KBM-7 (cell line): ENCODE data around the gene DYRK1A.

Experiments
- DNase-seq: peaks from one replicate; pipeline ENCODE4 v3.0.0-alpha.2; 2015
- in situ Hi-C: fragments of 300-500 bp; cut with MboI; formaldehyde crosslinking; loops from 2 replicates; pipeline ENCODE4 v1.14.3; 2020; ENCODE audit warnings: low sequenced_read_pairs, low pct_unique_long_range_greater_than_20kb, mixed read lengths

The DYRK1A gene

GRCh38 chr21:37381883-37382585, 15.5 kb downstream of the DYRK1A start:
- in situ Hi-C loops: no loop called here
- no peak for DNase-seq

- DNase-seq: no peak
- in situ Hi-C loops: no loop called here
These were observed 16.5 kb downstream of the DYRK1A start for GRCh38 chr21:37383086-37383485.

DNA sequence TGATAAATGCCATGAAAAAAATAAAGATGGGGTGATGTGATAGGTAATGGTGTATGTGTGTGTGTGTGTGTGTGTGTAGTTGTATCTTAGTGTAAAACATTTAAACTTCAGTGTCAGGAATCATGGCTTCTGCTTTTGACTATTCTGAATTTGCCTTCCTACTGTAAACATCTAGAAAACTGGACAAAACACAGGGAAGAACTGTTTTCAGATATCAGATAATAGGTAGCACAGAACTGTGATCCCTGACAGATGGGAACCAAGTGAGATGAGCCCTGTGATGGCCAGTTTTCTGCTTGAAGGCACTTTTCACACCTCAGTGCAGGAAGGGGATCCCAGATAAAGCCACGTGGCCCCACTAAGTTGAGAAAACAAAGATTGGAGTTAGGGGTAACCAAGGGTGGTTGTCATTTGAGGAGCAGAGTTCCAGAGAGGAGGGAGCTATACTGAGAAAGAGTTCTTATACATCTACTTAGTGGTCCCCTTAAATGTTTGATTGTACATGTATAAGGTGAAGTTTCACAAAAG, 17.3 kb downstream of the DYRK1A start:
- in situ Hi-C loops: no loop called here
- DNase-seq: no peak

DNA sequence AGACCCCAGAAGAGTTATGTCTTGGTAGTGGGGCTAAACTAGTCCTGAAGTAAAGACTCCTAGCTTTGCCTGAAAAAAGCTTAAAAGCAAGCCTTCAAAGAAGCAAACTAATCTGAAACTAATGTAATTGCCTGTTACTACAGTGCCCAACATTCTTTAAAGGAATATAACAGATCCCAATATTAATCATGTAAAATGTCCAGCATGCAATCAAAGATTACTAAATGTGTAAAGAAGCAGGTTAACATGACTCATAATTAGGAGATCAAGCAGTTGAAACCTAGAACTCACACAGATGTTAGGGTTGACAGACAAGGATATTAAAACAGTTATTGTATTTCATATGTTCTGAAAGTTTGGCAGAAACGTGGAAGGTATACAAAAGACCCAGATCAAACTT, 17.8 kb downstream of the DYRK1A start:
- DNase-seq: no peak
- in situ Hi-C loops: no loop called here

GRCh38 chr21:37385179-37385765, 18.7 kb downstream of the DYRK1A start:
- in situ Hi-C loops: no loop called here
- no peak for DNase-seq

DNA sequence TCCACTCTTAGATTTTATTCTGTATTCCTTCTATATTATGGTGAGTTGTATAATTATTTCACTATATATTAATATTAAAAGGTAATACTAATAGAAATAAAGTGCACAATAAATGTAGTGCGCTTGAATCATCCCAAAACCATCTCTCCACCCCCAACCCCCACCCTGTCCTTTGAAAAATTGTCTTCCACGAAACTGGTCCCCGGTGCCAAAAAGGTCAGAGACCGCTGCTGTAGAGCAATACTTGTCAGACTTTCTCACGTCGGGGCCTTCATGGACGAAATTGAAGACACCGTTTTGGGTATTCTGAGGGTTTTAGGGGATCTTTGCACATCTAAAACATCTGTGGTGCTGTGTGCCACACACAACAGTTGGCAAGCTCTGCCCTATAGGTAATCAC, 19.6 kb downstream of the DYRK1A start:
- in situ Hi-C loops: no loop called here
- no peak for DNase-seq

GRCh38 chr21:37389456-37389855, 22.9 kb downstream of the DYRK1A start:
- in situ Hi-C loops: no loop called here
- no peak for DNase-seq

DNA sequence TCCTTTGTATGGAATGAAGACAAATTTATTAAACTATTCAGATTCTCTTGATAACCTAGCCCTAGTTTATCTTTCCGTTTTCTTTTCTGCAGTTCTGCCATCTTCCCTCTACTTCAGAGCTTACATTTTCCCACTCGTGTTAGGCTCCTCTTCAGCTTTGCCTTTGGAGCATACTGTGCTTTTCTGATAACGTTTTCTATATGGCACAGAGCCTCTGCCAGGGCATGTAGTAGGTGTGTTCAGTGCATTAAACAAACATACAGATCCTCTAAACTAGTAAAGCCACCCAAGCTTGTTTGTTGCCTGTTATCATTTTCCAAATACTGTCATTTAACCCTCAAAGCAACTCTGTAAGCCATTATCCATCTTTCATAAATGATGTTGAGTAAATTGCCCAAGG, 25.1 kb downstream of the DYRK1A start:
- in situ Hi-C loops: no loop called here
- no peak for DNase-seq

DNA sequence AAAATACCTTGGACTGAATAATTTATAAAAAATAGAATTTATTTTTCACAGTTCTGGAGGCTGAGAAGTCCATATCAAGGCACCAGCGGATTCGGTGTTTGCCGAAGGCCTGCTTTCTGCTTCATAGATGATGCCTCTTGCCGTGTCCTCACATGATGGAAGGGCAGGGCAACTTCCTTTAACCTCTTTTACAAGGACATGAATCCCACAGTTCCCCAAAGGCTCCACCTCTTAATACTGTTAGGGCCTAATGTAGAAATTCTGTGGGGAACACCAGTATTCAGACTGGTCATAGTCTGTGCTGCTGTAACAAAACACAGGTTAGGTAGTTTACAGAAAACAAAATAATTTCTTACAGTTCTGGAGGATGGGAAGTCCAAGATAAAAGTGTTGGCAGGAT, 25.9 kb downstream of the DYRK1A start:
- in situ Hi-C loops: no loop called here

GRCh38 chr21:37393030-37393429, 26.5 kb downstream of the DYRK1A start:
- in situ Hi-C loops: no loop called here
- DNase-seq: no peak

More for the DNA sequence above, 25.9 kb downstream of the DYRK1A start:
- DNase-seq: no peak

DNA sequence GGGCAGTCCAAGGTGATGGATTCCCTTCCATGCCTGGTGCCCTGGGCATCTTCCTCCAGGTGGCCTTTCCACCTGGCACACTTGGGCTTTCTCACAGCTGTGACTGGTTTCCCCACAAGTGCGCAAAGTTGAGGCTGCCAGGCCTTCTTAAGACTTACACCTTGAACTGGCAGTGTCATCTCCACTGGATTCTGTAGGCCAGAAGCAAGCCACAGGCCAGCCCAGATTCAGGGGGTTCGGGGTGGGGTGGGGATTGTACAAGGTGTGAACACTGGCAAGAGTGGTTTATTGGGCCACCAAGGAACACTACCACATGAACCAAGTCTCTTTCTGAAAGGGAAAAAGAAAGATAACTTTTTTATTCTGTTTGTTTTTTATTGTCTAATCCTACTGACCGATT, 27.2 kb downstream of the DYRK1A start:
- in situ Hi-C loops: no loop called here
- no peak for DNase-seq

- in situ Hi-C loops: no loop called here
- no peak for DNase-seq
These were observed 29.4 kb downstream of the DYRK1A start for GRCh38 chr21:37395961-37396360.

GRCh38 chr21:37396855-37397254, 30.3 kb downstream of the DYRK1A start:
- DNase-seq: no peak
- in situ Hi-C loops: no loop called here

DNA sequence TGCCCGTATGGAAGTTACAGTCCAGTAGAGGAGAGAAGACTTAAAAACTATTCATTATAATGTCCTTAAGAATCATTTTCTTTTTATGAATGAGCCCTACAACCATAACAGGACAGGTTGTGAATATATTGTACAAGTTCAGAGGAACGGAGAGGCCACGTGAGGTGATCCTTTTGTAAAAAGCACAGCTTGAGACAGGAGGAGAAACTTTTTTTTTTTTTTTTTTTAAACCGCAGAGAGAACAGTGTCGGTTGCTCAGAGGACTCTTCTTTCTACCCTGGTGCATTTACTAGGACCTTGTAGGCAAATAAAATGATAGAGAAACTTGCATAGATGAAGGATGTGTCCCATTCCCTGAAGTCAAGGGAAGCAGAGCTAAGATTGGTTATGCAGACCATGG, 32.1 kb downstream of the DYRK1A start:
- in situ Hi-C loops: no loop called here

DNA sequence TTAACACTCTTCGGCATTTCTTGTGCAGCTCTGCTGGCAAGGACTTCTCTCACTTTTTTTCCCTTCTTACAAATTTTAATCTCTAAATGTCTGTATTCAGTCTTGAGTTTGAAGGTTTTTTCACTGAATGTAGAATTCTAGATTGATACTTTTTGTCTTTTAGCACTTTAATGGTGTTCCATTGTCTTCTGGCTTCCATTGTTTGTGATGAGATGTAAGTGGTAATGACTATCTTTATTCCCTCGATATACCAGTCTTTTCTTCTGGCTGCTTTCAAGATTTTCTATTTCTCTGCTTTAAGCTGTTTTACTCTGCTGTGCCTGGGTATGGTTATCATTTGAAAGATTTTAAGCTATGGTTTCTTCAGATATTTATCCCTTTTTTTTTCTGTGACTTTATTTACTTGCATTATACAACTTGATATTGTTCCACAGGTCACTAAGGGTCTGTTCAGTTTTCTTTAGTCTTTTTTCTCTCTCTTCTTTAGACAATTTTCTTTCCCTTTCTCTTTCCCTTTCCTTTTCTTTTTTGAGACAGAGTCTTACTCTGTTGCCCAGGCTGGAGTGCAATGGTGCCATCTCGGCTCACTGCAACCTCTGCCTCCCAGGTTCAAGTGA, 35.8 kb downstream of the DYRK1A start:
- DNase-seq: no peak
- in situ Hi-C loops: no loop called here

More for the DNA sequence above, 32.1 kb downstream of the DYRK1A start:
- no peak for DNase-seq

DNA sequence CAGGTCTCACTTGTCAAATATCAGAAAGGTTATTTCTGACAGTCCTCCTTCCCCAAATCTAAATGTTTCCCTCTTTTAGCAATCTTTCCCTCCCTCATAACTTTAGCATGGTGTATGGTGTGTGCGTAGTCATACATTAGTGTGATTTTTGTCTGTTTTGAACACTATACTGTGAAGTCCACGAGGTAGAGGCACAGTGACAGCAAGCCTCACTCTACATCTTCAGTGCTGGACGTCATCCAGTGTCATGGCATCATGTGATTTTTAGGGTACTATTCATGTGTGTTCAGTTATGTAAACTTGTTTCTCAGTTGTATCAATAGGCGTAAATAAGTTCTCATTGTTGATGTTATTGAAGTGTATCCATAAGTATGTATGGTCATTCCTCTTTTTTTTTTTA, 39.1 kb downstream of the DYRK1A start:
- in situ Hi-C loops: no loop called here

DNA sequence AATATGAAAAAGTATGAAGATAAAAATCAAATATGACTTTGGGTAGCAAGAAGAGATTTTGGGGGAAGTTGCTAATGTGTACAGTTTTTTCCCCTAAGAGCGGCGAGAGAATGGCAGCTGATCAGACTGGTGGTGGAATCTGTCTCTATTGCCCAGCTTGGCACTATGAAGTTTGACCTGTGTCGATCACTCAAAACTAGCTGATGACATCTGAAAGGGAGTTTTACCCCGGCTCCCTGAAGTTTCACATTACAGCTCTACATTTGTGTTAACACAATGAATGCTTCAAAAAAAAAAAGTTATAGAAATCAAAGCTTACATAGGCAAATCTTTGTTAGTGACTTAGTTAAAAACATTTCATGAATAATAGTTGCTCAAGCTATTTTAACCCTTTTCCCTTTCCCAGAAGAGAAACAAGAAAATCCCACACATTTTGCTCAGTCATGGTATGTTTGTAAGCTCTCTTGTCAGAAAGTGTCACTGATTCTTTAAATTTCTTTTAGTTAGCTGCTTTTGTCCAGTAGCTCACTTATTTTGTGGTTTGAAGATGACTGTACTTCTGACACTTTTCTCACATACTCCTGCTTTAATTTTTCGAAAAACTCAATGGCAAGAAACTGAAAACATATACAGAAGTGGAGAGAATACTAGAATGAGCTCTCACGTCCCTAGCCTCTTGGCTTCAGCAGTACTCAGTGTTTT, 41.3 kb downstream of the DYRK1A start:
- in situ Hi-C loops: no loop called here
- DNase-seq: no peak

More for the DNA sequence above, 39.1 kb downstream of the DYRK1A start:
- no peak for DNase-seq

GRCh38 chr21:37408464-37409193, 42.1 kb downstream of the DYRK1A start:
- in situ Hi-C loops: no loop called here
- no peak for DNase-seq

DNA sequence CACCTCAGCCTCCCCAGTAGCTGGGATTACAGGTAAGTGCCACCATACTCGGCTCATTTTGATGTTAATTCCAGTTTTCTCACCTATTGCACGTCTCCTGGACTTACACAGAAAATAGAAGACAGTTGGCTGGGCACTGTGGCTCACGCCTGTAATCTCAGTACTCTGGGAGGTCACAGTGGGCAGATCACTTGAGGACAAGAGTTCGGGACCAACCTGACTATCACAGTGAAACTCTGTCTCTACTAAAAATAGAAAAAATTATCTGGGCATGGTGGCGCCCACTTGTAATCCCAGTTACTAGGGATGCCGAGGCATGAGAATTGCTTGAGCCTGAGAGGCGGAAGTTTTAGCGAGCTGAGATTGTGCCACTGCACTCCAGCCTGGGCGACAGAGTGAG, 44.1 kb downstream of the DYRK1A start:
- in situ Hi-C loops: no loop called here
- DNase-seq: no peak
